KOPT-K1 (cell line): ENCODE data around the gene LCP1.

ENCODE experiments used
- H3K27ac ChIP-seq: fragments of 200-600 bp; sonication (generic); 2 replicates; pipeline ENCODE4 v1.5.1; 2016; ENCODE audit warnings: antibody characterized with exemption, mild to moderate bottlenecking, low read depth, low read length; ENCODE audit not compliant: poor library complexity, severe bottlenecking
- H3K36me3 ChIP-seq: fragments of 200-600 bp; sonication (generic); 2 replicates; pipeline ENCODE4 v1.5.1; 2017; ENCODE audit warnings: antibody characterized with exemption, mild to moderate bottlenecking, low read length, moderate library complexity; ENCODE audit not compliant: insufficient read depth
- H3K9me3 ChIP-seq: fragments of 200-600 bp; sonication (generic); 2 replicates; pipeline ENCODE4 v1.5.1; 2017; ENCODE audit warnings: antibody characterized with exemption, low read length, mild to moderate bottlenecking; ENCODE audit not compliant: insufficient read depth, poor library complexity, severe bottlenecking

LCP1 gene

GRCh38 chr13:46088821-46089562 lies 93.0 kb downstream of the LCP1 start:
- Histone ChIP-seq H3K36me3 (no peaks in the 10 kb centered on the region), H3K9me3 (no peaks in the 10 kb centered on the region), H3K27ac (no peak overlapping the region)

- Histone ChIP-seq H3K9me3 (no peaks in the 10 kb centered on the region), H3K36me3 (no peaks in the 10 kb centered on the region), H3K27ac (no peak overlapping the region)
Observed at GRCh38 chr13:46087481-46087880, 94.5 kb downstream of the LCP1 start.

DNA sequence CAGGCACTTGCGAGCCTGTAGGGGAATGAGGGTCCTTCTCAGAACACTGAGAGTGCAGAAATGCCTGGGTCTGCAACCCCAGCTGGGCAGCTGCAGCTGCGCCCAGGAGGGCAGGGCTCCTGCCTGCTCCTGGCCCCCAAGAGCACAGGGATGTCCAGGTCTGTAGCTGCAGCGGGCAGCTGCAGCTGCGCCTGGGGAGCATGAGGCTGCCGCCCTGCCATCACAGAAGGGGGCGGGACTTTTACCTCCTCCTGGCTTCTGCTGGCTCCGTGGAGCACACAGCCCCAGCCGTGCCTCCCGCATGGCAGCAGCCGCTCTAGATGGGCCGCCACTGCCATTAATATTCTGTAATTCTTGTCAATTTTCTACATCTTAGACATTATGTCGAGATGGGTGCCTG lies 95.0 kb downstream of the LCP1 start:
- Histone ChIP-seq H3K27ac (no peak overlapping the region), H3K9me3 (no peaks in the 10 kb centered on the region), H3K36me3 (no peaks in the 10 kb centered on the region)

DNA sequence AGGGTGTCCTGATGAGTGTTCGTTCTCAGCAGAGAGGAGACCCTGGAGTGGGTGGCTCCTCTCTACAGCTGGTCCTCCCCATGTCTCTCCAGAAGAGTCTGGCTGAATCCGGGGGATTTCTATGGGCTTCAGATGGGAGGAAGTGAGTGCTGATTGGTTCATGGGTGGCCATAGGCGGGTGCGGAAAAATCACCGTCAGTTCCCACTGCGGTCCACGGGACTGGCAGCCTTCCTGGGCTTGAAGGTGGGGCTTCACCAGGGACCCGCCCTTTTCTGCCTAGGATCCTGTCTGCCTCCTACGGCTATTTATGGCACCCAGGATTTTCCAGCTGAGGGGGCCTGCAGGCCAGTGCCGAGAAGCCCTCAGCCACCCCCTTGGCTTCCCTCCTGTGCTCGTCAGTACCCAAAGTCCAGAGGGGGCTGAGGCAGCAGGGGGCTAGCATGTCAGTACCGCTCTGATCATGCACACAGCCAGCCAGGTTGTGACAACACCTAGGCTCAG lies 95.5 kb downstream of the LCP1 start:
- H3K9me3 ChIP-seq = no peaks in the 10 kb centered on the region
- no peaks in the 10 kb centered on the region for H3K36me3 ChIP-seq
- H3K27ac ChIP-seq = no peak overlapping the region

DNA sequence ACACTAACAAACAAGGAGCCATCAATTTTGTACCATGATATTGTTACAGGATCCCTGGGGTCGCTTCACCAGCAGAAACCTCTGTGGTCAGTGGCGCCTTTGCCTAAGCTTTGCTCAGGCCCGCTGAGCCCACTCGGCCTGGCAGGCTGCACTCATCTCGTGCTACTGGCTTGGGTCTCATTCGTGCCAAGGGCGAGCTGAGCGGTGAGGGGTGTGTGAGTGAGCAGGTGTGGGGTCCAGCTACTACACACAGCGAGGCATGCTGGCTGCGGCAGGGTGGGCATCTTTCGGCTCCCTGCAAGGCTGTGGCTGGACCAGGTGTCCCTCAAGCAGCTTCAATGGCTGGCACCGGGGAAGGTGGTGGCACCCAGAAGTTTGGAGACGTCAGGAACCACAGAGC lies 96.2 kb downstream of the LCP1 start:
- Histone ChIP-seq H3K9me3 (no peaks in the 10 kb centered on the region), H3K27ac (no peak overlapping the region), H3K36me3 (no peaks in the 10 kb centered on the region)

DNA sequence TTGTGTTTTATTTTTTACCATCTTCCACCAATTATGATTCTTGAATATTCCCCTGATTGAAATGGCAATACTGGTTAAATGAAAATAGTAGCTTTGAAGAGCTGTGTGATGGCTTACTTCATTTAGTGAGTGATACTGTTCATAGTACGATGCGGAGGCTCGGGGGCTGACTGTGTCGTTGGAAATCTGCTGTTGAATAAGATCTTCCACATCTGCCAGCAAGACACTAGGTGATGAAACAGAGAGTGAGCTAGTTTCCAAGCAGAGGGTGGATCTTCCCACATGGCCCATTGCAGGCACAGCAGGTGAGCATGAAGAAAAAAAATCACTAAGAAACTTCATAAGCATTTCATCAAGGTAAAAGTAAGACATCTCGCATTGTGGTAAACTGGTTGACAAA lies 99.7 kb downstream of the LCP1 start:
- no peaks in the 10 kb centered on the region for H3K9me3 ChIP-seq
- no peaks in the 10 kb centered on the region for H3K36me3 ChIP-seq
- no peak overlapping the region for H3K27ac ChIP-seq

- H3K9me3 ChIP-seq = peaks cover under 1% of the 10 kb centered on the region
- H3K27ac ChIP-seq = peak overlapping the region; percentile 68
- H3K36me3 ChIP-seq = no peaks in the 10 kb centered on the region
Observed at GRCh38 chr13:46079770-46080169, 102.2 kb downstream of the LCP1 start.

DNA sequence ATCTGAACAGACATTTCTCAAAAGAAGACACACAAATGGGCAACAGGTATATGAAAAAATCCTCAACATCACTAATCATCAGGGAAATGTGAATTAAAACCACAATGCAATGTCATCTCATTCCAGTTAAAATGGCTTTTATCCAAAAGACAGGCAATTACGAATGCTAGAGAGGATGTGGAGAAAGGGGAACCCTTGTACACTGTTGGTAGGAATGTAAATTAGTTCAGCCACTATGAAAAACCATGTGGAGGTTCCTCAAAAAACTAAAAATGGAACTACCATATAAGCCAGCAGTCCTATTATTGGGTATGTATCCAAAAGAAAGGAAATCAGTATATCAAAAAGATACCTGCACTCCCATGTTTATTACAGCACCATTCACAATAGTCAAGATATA lies 104.7 kb downstream of the LCP1 start:
- Histone ChIP-seq H3K36me3 (no peaks in the 10 kb centered on the region), H3K27ac (no peak overlapping the region), H3K9me3 (peaks cover 3% of the 10 kb centered on the region)

DNA sequence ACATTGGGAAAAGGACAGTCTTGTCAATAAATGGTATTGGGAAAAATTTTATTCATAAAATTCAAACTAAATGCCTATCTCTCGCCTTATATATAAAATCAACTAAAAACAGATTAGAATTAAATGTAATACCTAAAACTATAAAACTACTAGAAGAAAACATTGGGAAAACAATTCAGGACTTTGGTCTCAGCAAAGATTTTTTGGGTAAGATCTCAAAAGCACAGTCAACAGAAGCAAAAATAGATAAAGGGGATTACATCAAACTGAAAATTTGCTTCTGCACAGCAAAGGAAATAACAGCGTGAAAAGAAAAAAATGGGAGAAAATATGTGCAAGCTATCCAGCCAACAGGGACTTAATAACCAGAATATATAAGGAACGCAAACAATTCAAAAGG lies 105.2 kb downstream of the LCP1 start:
- Histone ChIP-seq H3K27ac (no peak overlapping the region), H3K9me3 (peaks cover 3% of the 10 kb centered on the region), H3K36me3 (no peaks in the 10 kb centered on the region)
